Pulmonary artery endothelial cell (primary cell): ENCODE data around the gene RAP1A. TPM values are rescaled to one million over a fixed set of nuclear protein-coding genes. Genes with fewer than 3 reads are reported as not detected.
"Not testable (repeated sequence)": the region's sequence is repeated elsewhere in the genome, so short reads cannot be mapped to it uniquely, and the experiment has no call there.

ENCODE experiments used
- DNase-seq: peaks from one replicate; pipeline ENCODE4 v3.0.0-alpha.2; 2011; ENCODE audit warnings: low read depth, low spot score
- total RNA-seq: library from RNA; depleted of rRNA; stranded (reverse); fragments of >200 nt; gene quantifications from 2 replicates; pipeline ENCODE4 v1.2.3, GENCODE V29; 2014

Gene RAP1A
- total RNA-seq, 1 donor from 2014 or later: 20.8 TPM

GRCh38 chr1:111597426-111597825, 22.2 kb upstream of the RAP1A start:
- DNase-seq: no peak

- DNase-seq: no peak
Observed at GRCh38 chr1:111598544-111598943, 21.0 kb upstream of the RAP1A start.

GRCh38 chr1:111599781-111600693, 19.6 kb upstream of the RAP1A start:
- no peak for DNase-seq

DNA sequence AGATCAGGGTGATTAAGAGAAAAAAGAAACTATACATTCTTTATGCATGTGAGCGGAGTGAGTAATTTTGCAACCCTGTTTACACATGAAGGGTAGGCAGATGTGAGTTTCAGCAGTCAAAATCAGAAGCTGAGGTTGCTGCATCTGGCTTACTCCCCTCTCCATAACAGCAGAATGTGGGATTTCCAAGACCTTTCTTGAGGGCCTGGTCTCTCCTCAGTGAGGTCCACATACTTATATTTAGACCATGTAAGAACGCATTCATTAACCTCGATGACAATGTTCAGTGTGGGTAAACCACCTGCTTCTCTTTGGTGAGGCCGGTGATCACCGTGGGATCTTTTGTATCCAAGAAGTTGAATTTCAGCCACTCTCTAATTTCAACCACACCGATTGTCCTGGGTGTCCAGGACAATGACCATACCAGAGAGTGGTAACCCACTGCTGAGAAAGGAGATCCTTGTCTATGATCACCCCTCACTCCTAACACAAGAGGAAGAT, 18.7 kb upstream of the RAP1A start:
- no peak for DNase-seq

DNA sequence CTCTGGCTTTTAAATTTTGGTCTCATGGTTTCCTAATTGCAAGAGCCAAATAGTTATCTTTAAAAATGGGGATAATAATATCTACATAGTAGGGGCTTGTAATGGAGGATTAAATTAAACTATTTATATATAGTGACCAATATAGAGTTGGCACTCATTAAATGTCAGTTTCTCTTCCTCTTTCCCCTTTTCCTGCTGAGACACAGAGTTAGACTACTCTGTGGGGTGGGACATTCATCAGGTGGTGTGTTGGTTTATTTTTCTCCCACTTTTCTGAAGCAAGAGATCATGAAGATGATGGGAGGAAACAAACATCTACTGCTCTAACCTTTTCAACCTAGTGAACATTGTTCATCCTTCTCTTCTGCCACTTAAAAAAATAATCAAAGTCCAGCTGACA, 17.3 kb upstream of the RAP1A start:
- DNase-seq: no peak

DNA sequence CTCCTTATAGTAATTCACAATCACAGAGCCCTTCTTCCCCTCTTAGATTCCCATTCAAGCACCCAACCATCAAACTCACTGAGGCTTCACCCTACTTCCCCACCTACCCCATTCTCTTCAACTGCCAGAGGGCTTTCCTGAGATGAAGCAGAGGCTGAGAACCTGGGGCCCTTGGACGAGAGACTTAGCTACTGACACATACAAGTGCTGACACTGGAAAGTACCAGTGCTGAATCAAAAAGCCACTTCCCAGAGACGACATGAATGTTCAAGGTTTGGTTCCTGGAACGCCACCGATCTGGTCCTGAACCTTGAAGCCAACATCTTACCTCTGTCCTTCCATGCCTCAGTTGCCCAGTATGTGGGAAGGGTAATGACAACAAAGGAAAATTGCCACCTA, 16.6 kb upstream of the RAP1A start:
- DNase-seq: no peak

DNA sequence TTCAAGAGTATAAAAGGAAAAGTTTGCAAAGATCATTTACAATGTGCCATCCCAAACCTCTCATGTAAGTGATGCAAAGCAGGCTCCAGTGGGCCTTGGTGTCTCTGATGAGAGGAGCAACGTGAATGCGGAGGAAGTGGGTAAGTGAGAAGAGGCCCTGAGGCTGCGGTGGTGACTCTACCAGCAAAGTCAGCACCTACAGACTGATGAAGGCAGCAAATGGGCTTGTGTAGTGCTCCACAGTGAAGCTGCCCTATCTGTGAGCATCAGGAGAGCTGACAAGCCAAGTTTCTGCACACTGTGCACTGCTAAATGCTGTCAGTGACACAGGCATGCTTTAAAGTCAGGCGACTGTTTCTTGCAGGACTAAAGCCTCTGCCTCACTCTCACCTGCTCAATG, 15.6 kb upstream of the RAP1A start:
- DNase-seq: no peak

DNA sequence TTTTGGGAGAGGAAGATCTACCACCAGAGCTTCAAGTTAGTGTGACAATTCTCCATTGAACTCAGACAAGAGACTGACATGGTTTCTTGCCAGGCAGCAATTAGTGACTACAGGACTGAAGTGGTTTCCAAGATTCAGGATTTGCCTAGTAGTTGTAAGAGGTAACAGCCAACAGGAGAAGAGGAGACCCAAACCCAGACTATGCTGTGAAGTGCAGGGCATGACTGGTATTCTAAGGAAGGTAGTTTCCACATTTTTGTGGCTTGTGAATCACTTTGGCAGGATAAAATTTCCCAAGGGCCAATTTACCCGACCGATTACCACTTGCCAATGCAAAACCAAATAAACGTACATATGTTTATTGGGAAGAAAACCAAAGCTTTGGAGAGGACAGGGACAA, 14.7 kb upstream of the RAP1A start:
- no peak for DNase-seq

GRCh38 chr1:111605576-111605975, 14.0 kb upstream of the RAP1A start:
- DNase-seq: no peak

DNA sequence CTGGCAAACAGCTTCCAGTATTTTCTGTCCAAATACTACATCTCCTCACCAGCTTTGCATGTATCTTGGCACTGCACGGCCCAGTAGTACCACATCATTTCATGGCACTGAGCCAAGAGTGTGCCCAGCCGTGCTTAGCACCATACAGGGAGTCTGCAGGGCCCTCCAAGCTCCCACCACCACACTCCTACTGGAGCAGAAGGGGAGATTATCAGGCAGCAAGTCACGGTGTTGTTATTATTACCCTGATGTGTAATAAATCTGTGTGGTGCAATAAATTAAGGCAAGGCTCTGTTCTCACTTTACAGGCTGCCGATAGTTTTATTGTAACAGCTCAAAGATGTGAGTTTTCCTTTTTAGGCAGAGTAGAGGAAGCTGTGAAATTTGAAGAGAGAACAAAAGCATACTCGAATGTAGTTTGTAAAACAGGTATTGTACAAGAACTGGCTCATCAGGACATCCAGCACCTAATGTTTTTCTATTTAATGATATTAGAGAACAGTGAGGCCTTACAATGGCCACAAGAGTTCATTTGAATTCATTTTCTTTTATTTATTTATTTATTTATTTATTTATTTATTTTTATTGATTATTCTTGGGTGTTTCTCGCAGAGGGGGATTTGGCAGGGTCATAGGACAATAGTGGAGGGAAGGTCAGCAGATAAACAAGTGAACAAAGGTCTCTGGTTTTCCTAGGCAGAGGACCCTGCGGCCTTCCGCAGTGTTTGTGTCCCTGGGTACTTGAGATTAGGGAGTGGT, 13.0 kb upstream of the RAP1A start:
- DNase-seq: not testable (repeated sequence)

DNA sequence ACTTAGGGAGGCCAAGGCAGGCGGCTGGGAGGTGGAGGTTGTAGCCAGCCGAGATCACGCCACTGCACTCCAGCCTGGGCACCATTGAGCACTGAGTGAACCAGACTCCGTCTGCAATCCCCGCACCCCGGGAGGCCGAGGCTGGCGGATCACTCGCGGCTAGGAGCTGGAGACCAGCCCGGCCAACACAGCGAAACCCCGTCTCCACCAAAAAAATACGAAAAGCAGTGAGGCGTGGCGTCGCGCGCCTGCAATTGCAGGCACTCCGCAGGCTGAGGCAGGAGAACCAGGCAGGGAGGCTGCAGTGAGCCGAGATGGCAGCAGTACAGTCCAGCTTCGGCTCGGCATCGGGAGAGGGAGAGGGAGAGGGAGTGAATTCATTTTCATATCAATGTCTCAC, 11.1 kb upstream of the RAP1A start:
- not testable (repeated sequence) for DNase-seq

DNA sequence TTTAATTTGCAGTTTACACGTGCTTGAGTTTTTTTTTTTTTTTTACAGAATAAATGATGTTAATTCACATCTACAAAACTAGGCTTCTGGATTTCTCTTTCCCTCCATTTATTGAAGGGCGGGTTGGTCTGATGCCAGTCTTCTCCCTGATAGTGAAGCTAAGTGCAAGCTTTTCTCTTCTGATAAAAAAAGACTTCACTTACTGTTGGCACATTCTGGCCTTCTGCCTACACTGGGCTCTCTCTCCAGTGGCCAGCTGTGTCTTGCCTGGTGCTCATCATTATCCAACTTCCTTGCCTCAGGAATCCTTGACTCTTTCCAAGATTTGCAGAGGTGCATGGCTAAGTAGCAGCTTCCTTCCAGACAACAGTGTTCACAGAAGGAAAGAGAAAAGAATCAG, 7.6 kb upstream of the RAP1A start:
- DNase-seq: no peak

- DNase-seq: no peak
Observed at GRCh38 chr1:111615870-111616715, 3.5 kb upstream of the RAP1A start.

DNA sequence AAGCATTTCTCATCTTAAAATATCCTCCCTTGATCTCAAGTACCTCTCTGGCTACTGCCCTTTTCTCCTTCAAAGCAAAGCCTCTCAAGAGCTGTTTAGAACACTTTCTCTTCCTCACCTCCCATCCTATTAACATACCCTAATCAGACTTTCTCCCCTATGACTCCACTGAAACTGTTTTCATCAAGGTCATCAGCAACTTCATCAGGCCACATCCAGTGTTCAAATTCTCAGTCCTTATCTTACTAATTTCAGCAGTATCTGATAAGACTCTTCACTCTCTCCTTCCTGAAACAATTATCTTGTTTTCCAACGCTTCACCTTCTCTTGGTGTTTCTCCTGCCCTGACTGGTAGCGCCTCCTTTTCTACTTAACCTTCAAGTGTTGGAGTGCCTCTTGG, 1.5 kb upstream of the RAP1A start:
- DNase-seq: no peak

DNA sequence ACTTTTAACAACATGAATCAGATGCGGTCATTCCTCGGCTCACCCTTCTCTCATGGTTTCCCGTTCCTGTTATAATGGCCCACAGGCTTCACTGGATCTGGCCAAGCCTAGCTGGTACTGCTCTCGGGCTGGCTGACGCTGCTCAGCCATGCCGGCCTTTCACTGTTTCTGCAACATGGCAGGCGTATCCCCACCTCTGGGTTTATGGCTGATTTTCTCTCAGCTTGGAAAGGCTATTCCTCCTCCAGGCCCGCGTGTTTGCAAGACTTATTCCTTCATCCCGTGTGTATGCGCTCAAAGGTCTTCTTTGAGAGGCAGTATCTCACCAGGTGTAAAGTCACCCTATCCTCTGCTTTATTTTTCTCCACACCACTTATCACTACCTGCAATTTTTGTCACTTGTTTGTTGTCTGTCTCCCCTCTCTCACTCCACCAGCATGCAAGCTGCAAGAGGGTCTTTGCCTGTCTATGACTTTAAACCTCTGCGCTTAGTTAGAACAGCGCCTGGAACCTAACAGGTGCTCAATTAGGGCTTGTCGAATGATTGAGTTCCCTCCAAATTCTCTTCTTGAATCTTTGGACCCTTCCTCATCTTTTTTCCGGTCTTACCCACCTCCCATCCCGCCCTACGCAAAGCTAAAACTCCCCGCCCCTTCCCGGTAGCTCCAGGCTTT, 491 bp upstream of the RAP1A start:
- DNase-seq: no peak

GRCh38 chr1:111620441-111620971, 917 bp downstream of the RAP1A start:
- DNase-seq: no peak

- no peak for DNase-seq
Observed at GRCh38 chr1:111621050-111621449, 1.5 kb downstream of the RAP1A start.

DNA sequence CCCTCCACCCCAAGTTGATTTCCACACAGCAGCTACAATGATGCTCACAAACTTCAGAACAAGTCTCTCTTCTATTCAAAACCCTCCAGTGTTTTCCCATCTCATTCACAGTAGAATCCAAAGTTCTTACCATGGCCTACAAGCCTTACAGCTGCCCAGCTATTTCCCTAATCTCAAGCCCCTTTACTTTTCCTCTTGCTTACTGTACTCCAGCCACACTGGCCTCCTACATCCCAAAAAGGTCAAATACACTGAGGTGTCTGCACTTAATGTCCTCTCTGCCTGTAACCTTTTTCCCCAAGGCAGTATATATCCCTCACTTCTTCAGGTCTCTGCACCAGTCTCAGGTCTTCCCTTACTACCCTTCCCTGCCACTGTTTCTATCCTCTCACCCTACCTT, 2.6 kb downstream of the RAP1A start:
- DNase-seq: no peak

DNA sequence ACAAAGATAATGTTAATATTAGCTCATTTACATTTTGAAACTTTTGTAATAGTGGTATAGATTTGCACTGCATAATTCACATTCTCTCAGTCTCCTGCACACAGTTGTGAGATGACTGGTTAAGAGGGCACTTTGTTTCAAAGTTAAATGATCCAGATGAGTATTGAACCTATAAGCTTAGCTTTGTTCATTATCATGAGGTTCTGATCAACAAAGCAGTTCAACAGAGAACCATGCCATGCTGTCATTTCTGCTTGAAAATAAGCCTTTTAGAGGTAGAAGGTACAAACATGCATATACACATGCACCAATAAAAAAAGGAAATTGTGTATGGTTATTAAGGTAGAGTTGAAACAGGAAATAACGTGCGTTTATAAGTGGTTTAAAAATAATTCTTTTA, 4.8 kb downstream of the RAP1A start:
- DNase-seq: no peak

GRCh38 chr1:111625276-111625675, 5.7 kb downstream of the RAP1A start:
- DNase-seq: no peak

- DNase-seq: no peak
Observed at GRCh38 chr1:111628153-111628552, 8.6 kb downstream of the RAP1A start.
